NOMO-1 (cell line): ENCODE data around the gene MYO18A.
"Not testable (repeated sequence)": the region's sequence is repeated elsewhere in the genome, so short reads cannot be mapped to it uniquely, and the experiment has no call there.

Source experiments
- DNase-seq, 2 experiments: peaks; one replicate each; lab custom pipeline; 2025; ENCODE audit not compliant: unreplicated experiment in 2 of 2; lab: John Stamatoyannopoulos, UW

The MYO18A gene

GRCh38 chr17:29180034-29180787 is at the start of gene MYO18A:
MYO18A (minus strand) TSS chr17:29180398; CDS start chr17:29166940, 13,458 bp downstream.
- peak; percentile 75 to 82 for DNase-seq

GRCh38 chr17:29225396-29225795 is 45.2 kb upstream of the MYO18A start:
- DNase-seq = no peak

- not testable (repeated sequence) for DNase-seq
Measured at GRCh38 chr17:29221338-29221737, 41.1 kb upstream of the MYO18A start.

GRCh38 chr17:29219378-29220047 is 39.3 kb upstream of the MYO18A start:
- DNase-seq = peak; percentile 83 to 85

GRCh38 chr17:29216856-29217255 is 36.7 kb upstream of the MYO18A start:
- no peak for DNase-seq

GRCh38 chr17:29216181-29216580 is 36.0 kb upstream of the MYO18A start:
- no peak for DNase-seq

- DNase-seq = no peak
Measured at GRCh38 chr17:29215717-29216116, 35.5 kb upstream of the MYO18A start.

- DNase-seq = no peak
Measured at GRCh38 chr17:29215174-29215573, 35.0 kb upstream of the MYO18A start.

- DNase-seq = peak in 1 of 2 experiments; percentile 17
Measured at GRCh38 chr17:29214215-29215146, 34.3 kb upstream of the MYO18A start.

GRCh38 chr17:29212681-29213121 is 32.5 kb upstream of the MYO18A start:
- no peak for DNase-seq

GRCh38 chr17:29212094-29212631 is 32.0 kb upstream of the MYO18A start:
- DNase-seq = no peak

- no peak for DNase-seq
Measured at GRCh38 chr17:29210879-29211278, 30.7 kb upstream of the MYO18A start.

- no peak for DNase-seq
Measured at GRCh38 chr17:29209073-29209472, 28.9 kb upstream of the MYO18A start.

- no peak for DNase-seq
Measured at GRCh38 chr17:29207975-29208374, 27.8 kb upstream of the MYO18A start.

GRCh38 chr17:29205047-29205446 is 24.8 kb upstream of the MYO18A start:
- DNase-seq = no peak

- DNase-seq = not testable (repeated sequence)
Measured at GRCh38 chr17:29204068-29204804, 24.0 kb upstream of the MYO18A start.

- no peak for DNase-seq
Measured at GRCh38 chr17:29197516-29198272, 17.5 kb upstream of the MYO18A start.

GRCh38 chr17:29196769-29197515 is 16.7 kb upstream of the MYO18A start:
- DNase-seq = no peak
